Immature natural killer cell (primary cell): ENCODE results near the gene LIPC. TPM values are rescaled to one million over a fixed set of nuclear protein-coding genes. Genes with fewer than 3 reads are reported as not detected.
A peak's percentile ranks its signal among the peaks of the same experiment; 100 is the strongest.

ENCODE experiments used
- DNase-seq, 3 donors: peaks; one replicate each; pipeline ENCODE4 v3.0.0; 2022; ENCODE audit warnings: mixed read lengths in 1 of 3
- H3K27ac Mint-ChIP-seq, 6 donors: one replicate each; pipeline ENCODE4 v1.8.0; 2020; ENCODE audit warnings: mixed read lengths in 6 of 6, mild to moderate bottlenecking in 5 of 6, inconsistent platforms in 4 of 6, moderate library complexity in 3 of 6
- H3K27me3 Mint-ChIP-seq, 3 donors: one replicate each; pipeline ENCODE4 v1.8.0; 2020 to 2021; ENCODE audit warnings: low read depth in 3 of 3, mild to moderate bottlenecking in 3 of 3, mixed read lengths in 3 of 3, moderate library complexity in 3 of 3, inconsistent platforms in 1 of 3
- H3K36me3 Mint-ChIP-seq, 3 donors: one replicate each; pipeline ENCODE4 v1.8.0; 2020; ENCODE audit warnings: mixed read lengths in 3 of 3, inconsistent platforms in 2 of 3, mild to moderate bottlenecking in 2 of 3
- H3K4me1 Mint-ChIP-seq, 2 donors: one replicate each; pipeline ENCODE4 v1.8.0; 2020; ENCODE audit warnings: inconsistent platforms in 2 of 2, mild to moderate bottlenecking in 2 of 2, mixed read lengths in 2 of 2, moderate library complexity in 1 of 2
- H3K4me3 Mint-ChIP-seq, 5 donors: one replicate each; pipeline ENCODE4 v1.8.0; 2020; ENCODE audit warnings: mild to moderate bottlenecking in 5 of 5, mixed read lengths in 5 of 5, inconsistent platforms in 3 of 5, moderate library complexity in 3 of 5
- H3K9me3 Mint-ChIP-seq, 6 donors: one replicate each; pipeline ENCODE4 v1.8.0; 2020; ENCODE audit warnings: mild to moderate bottlenecking in 6 of 6, mixed read lengths in 6 of 6, inconsistent platforms in 4 of 6, moderate library complexity in 3 of 6
- polyA plus RNA-seq, 3 donors: library from polyadenylated mRNA; unstranded; fragments of 300-500 nt; fragmentation: Illumina TruSeq; gene quantifications; one replicate each; pipeline ENCODE4 v1.2.3, GENCODE V29; 2021

LIPC gene
- polyA plus RNA-seq, 3 donors from 2014 or later = 2.4 to 6.8 (median 2.8) TPM

- peak overlapping the region in 5 of 6 donors; percentile 13 to 58 (median 28) for H3K27ac Mint-ChIP-seq
Observed at GRCh38 chr15:58479941-58480340, 48.1 kb downstream of the LIPC start.

GRCh38 chr15:58483376-58483775 lies 51.6 kb downstream of the LIPC start:
- Mint-ChIP-seq H3K4me3 (peak overlapping the region; percentile 4 to 34 (median 23)), H3K9me3 (no peaks in the 10 kb centered on the region), H3K4me1 (peaks cover 62 to 64% of the 10 kb centered on the region in 2 donors), H3K27ac (peak overlapping the region; percentile 70 to 94 (median 82)), H3K36me3 (peaks cover 0 to 4% (median 0%) of the 10 kb centered on the region in 3 donors), H3K27me3 (peaks cover 2 to 6% (median 4%) of the 10 kb centered on the region in 3 donors)
- no peak for DNase-seq

More at GRCh38 chr15:58479941-58480340, 48.1 kb downstream of the LIPC start:
- H3K36me3 Mint-ChIP-seq = peaks cover 0 to 4% (median 0%) of the 10 kb centered on the region in 3 donors
- no peak overlapping the region for H3K4me3 Mint-ChIP-seq
- no peaks in the 10 kb centered on the region for H3K9me3 Mint-ChIP-seq
- no peak for DNase-seq
- peaks cover 62 to 64% of the 10 kb centered on the region in 2 donors for H3K4me1 Mint-ChIP-seq
- peaks cover 2 to 3% (median 2%) of the 10 kb centered on the region in 3 donors for H3K27me3 Mint-ChIP-seq

- H3K36me3 Mint-ChIP-seq = peaks cover 0 to 3% (median 1%) of the 10 kb centered on the region in 3 donors
- peak overlapping the region; percentile 89 to 97 (median 94) for H3K27ac Mint-ChIP-seq
- no peaks in the 10 kb centered on the region for H3K9me3 Mint-ChIP-seq
- peaks cover 2 to 6% (median 4%) of the 10 kb centered on the region in 3 donors for H3K27me3 Mint-ChIP-seq
- DNase-seq = peak; percentile 65 to 77 (median 66)
- peaks cover 63 to 67% of the 10 kb centered on the region in 2 donors for H3K4me1 Mint-ChIP-seq
- H3K4me3 Mint-ChIP-seq = peak overlapping the region; percentile 65 to 86 (median 76)
Observed at GRCh38 chr15:58484791-58485600, 53.2 kb downstream of the LIPC start.

DNA sequence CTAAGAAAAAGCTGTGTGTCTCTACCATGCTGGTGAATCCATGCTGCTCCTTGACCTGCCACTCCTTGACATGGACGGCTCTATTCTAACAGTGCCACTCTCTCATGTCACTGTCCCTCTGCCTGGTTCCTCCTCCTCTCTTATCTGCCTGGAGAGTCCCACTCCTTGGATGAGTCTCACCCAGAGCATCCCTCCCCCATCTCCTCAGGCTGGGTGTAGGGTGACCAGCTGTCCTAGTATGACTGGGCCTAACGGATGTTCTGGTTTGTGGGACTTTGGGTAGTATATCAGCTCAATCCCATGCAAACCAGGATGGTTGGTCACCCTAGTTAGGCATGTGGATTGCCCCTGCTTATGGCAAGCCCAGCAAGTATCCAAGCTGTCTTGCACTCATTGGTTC lies 54.3 kb downstream of the LIPC start:
- peak overlapping the region; percentile 22 to 86 (median 65) for H3K4me3 Mint-ChIP-seq
- peak overlapping the region; percentile 89 to 97 (median 94) for H3K27ac Mint-ChIP-seq
- H3K27me3 Mint-ChIP-seq = peaks cover 2 to 8% (median 4%) of the 10 kb centered on the region in 3 donors
- H3K36me3 Mint-ChIP-seq = peaks cover 0 to 3% (median 0%) of the 10 kb centered on the region in 3 donors
- no peak for DNase-seq
- peaks cover 66 to 67% of the 10 kb centered on the region in 2 donors for H3K4me1 Mint-ChIP-seq
- H3K9me3 Mint-ChIP-seq = no peaks in the 10 kb centered on the region

- no peak for DNase-seq
- Mint-ChIP-seq H3K27ac (peak overlapping the region; percentile 89 to 97 (median 94)), H3K27me3 (peaks cover 2 to 9% (median 4%) of the 10 kb centered on the region in 3 donors), H3K36me3 (peaks cover 0 to 3% (median 0%) of the 10 kb centered on the region in 3 donors), H3K9me3 (no peaks in the 10 kb centered on the region), H3K4me1 (peaks cover 66 to 71% of the 10 kb centered on the region in 2 donors), H3K4me3 (peak overlapping the region; percentile 22 to 86 (median 65))
Observed at GRCh38 chr15:58486564-58486963, 54.8 kb downstream of the LIPC start.

DNA sequence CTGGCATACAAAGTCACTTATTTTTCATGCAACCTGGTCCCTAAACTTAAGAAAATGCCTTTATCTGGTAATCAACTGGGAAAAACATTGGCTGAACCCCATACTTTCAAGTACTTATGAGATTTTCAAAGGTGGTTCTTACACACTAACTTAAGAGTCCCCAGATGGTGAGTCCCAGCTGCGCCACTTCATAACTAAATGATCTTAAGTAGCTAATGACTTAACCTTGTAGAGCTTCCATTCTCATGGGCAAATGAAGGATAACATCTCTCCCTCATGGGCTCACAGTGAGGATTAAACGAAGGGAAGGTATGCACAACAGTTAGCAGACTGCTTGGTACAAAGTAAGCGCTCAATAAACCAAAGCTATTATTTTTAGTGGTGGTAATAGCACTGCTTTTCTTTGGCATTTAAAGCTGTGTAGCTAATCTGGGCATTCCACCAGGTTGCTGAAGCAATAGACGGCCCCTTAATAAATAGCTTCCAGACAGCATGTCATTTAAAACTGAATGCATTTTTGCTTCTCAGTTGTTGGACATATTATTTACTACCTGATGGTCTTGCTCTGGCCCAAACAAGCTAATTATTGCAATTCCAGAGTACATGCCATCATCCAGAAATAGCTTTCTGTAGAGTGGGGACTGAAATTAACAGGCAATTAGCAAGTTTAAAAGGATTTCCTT lies 55.4 kb downstream of the LIPC start:
- no peaks in the 10 kb centered on the region for H3K9me3 Mint-ChIP-seq

DNA sequence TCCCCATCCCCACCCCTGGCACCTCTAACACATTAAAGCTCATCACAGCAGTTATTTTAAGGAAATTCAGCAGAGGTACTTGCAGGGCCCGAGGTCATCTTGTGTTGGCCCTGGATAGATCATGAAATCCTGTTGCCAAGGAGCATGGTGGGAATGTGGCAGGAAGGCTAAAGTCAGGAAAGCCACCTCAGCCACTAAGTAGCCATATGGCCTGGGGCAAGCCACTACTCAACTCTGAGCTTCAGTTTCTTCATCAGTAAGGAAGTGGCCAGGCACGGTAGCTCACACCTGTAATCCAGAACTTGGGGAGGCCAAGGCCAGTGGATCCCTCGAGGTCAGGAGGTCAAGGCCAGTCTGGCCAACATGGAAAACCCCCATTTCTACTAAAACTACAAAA lies 55.9 kb downstream of the LIPC start:
- Mint-ChIP-seq H3K36me3 (peaks cover 0 to 3% (median 0%) of the 10 kb centered on the region in 3 donors), H3K4me3 (peak overlapping the region in 1 of 5 donors; percentile 29), H3K4me1 (peaks cover 64 to 73% of the 10 kb centered on the region in 2 donors), H3K9me3 (no peaks in the 10 kb centered on the region), H3K27me3 (peaks cover 2 to 7% (median 4%) of the 10 kb centered on the region in 3 donors), H3K27ac (peak overlapping the region; percentile 8 to 95 (median 52))
- DNase-seq = no peak

More for the DNA sequence above, 55.4 kb downstream of the LIPC start:
- Mint-ChIP-seq H3K4me3 (peak overlapping the region in 3 of 5 donors; percentile 6 to 86 (median 65)), H3K27me3 (peaks cover 2 to 7% (median 4%) of the 10 kb centered on the region in 3 donors), H3K4me1 (peaks cover 66 to 71% of the 10 kb centered on the region in 2 donors), H3K27ac (peak overlapping the region in 5 of 6 donors; percentile 89 to 97 (median 94)), H3K36me3 (peaks cover 0 to 3% (median 0%) of the 10 kb centered on the region in 3 donors)
- no peak for DNase-seq

DNA sequence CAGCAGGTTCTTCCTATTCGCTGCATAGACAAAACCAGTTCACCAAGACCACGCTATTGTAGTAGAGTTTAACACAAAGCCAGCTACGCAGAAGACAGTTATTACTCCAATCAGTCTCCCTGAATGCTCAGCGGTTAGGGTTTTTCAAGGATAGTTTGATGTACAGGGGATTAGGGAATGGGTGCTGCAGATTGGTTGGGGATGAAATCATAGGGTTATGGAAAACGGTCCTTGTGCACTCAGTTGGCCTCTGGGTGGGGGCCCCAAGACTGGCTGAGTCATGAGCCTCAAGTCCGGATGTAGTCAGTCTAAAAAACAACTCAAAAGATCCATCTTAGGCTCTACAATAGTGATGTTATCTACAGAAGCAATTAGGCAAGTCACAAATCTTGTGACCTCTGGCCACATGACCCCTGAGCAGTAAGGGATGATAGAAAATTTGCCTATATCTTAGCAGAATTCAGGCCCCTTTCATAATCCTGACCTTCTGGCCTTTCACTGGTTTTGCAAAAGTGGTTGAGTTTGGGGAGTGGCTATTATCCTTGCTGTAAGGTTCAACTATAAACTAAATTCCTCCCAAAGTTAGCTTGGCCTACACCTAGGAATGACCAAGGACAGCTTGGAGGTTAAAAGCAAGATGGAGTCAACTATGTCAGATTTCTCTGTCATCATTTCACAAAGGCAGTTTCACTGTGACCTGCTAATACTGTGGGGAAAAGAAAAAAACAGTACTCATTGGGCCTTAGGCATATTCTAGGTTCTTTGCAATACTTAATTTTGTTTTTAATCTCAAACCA lies 57.7 kb downstream of the LIPC start:
- Mint-ChIP-seq H3K4me3 (peak overlapping the region in 1 of 5 donors; percentile 26), H3K36me3 (peaks cover 0 to 3% (median 0%) of the 10 kb centered on the region in 3 donors), H3K27ac (peak overlapping the region in 1 of 6 donors; percentile 63), H3K27me3 (peaks cover 2 to 7% (median 4%) of the 10 kb centered on the region in 3 donors), H3K4me1 (peaks cover 49 to 61% of the 10 kb centered on the region in 2 donors), H3K9me3 (no peaks in the 10 kb centered on the region)
- no peak for DNase-seq

DNA sequence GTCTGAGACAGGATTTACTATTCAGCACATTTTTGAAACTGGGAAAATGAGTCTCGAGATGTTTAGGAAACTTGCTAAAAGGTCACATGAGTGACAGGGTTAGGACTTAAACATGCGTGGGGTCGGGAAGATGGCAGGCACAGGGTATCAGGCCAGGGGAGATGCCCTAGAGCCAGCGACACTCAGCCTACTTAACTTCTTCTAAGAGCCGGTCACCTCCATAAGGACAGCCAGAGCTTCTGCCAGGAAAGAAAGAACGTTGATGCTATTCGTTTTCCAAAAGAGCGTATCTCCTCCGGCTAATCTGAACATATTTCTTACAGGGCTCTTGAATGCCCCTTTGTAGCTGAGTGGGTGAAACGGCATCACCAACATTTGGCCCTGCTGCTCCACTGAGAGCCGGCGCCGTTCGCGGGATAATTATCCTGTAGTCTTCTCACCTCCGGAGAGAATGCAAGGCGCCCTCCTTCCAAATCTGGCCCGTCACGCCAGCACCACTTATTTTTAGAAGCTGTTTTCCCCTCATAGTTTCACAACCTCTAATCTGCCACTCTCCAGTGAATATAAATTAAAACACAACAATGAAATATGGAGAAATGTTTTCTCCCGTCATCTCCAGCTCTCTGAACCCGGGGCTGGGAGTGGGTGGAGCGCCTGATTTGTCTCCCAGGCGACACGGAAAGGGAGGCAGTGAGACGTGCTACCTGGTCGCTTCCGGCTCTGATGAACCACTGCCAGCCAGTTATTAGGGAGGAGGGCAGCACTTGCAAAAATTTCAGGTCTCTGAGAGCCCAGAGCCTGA lies 58.5 kb downstream of the LIPC start:
- peaks cover 2 to 7% (median 4%) of the 10 kb centered on the region in 3 donors for H3K27me3 Mint-ChIP-seq
- peaks cover 0 to 3% (median 0%) of the 10 kb centered on the region in 3 donors for H3K36me3 Mint-ChIP-seq
- DNase-seq = no peak
- H3K27ac Mint-ChIP-seq = no peak overlapping the region
- H3K4me3 Mint-ChIP-seq = no peak overlapping the region
- no peaks in the 10 kb centered on the region for H3K9me3 Mint-ChIP-seq
- H3K4me1 Mint-ChIP-seq = peaks cover 48 to 57% of the 10 kb centered on the region in 2 donors

- H3K27ac Mint-ChIP-seq = peak overlapping the region in 3 of 6 donors; percentile 2 to 67 (median 45)
- DNase-seq = no peak
- no peaks in the 10 kb centered on the region for H3K9me3 Mint-ChIP-seq
- H3K4me3 Mint-ChIP-seq = no peak overlapping the region
- H3K4me1 Mint-ChIP-seq = peaks cover 48 to 57% of the 10 kb centered on the region in 2 donors
- H3K27me3 Mint-ChIP-seq = peaks cover 2 to 7% (median 4%) of the 10 kb centered on the region in 3 donors
- H3K36me3 Mint-ChIP-seq = peaks cover 0 to 3% (median 0%) of the 10 kb centered on the region in 3 donors
Observed at GRCh38 chr15:58490888-58491473, 59.2 kb downstream of the LIPC start.

GRCh38 chr15:58491499-58492202 lies 59.9 kb downstream of the LIPC start:
- no peaks in the 10 kb centered on the region for H3K9me3 Mint-ChIP-seq

More at GRCh38 chr15:58491499-58492202, 59.9 kb downstream of the LIPC start:
- Mint-ChIP-seq H3K4me3 (no peak overlapping the region), H3K27me3 (peaks cover 2 to 5% (median 2%) of the 10 kb centered on the region in 3 donors), H3K36me3 (peaks cover 0 to 4% (median 3%) of the 10 kb centered on the region in 3 donors), H3K4me1 (peaks cover 46 to 57% of the 10 kb centered on the region in 2 donors), H3K27ac (peak overlapping the region in 3 of 6 donors; percentile 2 to 45 (median 17))
- no peak for DNase-seq
